ENCODE results near the gene HLA-DQA1.
A peak's percentile ranks its signal among the peaks of the same experiment; 100 is the strongest.
"Not testable (repeated sequence)": the region's sequence is repeated elsewhere in the genome, so short reads cannot be mapped to it uniquely, and the experiment has no call there.

HLA-DQA1 gene

DNA sequence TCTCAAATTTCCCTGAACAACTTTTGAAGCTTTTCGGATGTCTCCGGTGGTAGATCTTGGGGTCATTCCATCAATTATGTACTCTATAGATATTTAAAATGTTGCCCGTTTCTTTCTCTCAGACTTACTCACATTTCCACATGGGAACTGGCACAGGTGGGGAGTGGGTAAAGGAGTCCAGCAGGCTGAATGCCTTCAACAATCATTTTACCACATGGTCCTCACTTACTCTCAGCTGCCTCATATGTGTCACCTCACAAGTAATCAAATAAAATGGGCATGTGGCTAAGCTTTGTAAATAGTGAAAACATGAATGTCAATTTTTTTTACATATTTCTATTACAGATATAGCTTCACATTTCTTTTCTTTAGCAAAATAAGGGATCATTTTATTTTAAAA is 677 bp downstream of the HLA-DQA1 start:
- no peaks in the 10 kb centered on the region for H3K9me3 ChIP-seq (ENCODE audit: control insufficient read depth in 5 of 5, low read length in 5 of 5)
- H3K27me3 ChIP-seq (ENCODE audit: control insufficient read depth in 5 of 5, insufficient read depth in 4 of 5, low read length in 5 of 5), result no peaks in the 10 kb centered on the region
- H3K36me3 ChIP-seq (ENCODE audit: control insufficient read depth in 5 of 5, insufficient read depth in 5 of 5, low read length in 5 of 5), result peaks cover 0 to 2% (median 0%) of the 10 kb centered on the region in 5 donors
- no peaks in the 10 kb centered on the region for H3K4me1 ChIP-seq (ENCODE audit: control insufficient read depth in 5 of 5, insufficient read depth in 5 of 5, low read length in 5 of 5)
- no peak overlapping the region for H3K9ac ChIP-seq (ENCODE audit: low read length in 5 of 5)
- H3K27ac ChIP-seq (ENCODE audit: low read depth, low read length), result no peak overlapping the region
- H3K4me3 ChIP-seq (ENCODE audit: low read depth in 1 of 5, low read length in 5 of 5), result peak overlapping the region in 3 of 5 donors; percentile 22 to 38 (median 37)

DNA sequence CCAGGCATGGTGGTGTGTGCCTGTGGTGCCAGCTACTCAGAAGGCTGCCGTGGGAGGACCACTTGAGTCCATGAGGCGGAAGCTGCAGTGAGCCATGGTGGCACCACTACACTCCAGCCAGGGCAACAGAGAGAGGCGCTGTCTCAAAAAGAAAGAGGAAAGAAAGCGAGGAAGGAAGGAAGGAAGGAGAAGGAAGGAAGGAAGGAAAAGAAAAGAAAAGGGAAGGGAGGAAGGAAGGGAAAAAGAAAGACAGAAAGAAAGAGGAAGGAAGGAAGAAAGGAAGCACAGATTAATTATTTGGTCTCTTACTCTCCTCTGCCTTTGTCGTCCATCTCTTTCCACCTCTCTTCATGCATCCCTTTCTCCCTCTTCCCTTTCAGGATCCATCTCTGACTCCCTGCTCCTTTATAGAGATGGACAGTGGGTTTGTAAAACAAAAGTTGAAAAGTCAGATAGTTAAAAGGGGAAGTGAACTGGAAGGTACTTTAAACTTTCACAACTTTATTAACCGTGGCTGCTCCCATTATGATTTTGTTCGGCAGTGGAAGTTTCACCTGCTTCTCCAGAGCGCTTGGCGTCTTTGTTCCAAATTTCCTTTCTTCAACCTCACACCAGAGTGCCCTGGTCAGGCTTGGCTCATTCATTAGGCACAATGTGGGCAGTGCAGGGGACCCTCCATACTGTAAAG is 1.5 kb downstream of the HLA-DQA1 start:
- Histone ChIP-seq H3K4me1 (ENCODE audit: control insufficient read depth in 5 of 5, insufficient read depth in 5 of 5, low read length in 5 of 5) (no peaks in the 10 kb centered on the region), H3K27me3 (ENCODE audit: control insufficient read depth in 5 of 5, insufficient read depth in 4 of 5, low read length in 5 of 5) (no peaks in the 10 kb centered on the region), H3K27ac (ENCODE audit: low read depth, low read length) (no peak overlapping the region), H3K36me3 (ENCODE audit: control insufficient read depth in 5 of 5, insufficient read depth in 5 of 5, low read length in 5 of 5) (peaks cover 0 to 2% (median 0%) of the 10 kb centered on the region in 5 donors), H3K4me3 (ENCODE audit: low read depth in 1 of 5, low read length in 5 of 5) (no peak overlapping the region), H3K9ac (ENCODE audit: low read length in 5 of 5) (no peak overlapping the region), H3K9me3 (ENCODE audit: control insufficient read depth in 5 of 5, low read length in 5 of 5) (no peaks in the 10 kb centered on the region)

DNA sequence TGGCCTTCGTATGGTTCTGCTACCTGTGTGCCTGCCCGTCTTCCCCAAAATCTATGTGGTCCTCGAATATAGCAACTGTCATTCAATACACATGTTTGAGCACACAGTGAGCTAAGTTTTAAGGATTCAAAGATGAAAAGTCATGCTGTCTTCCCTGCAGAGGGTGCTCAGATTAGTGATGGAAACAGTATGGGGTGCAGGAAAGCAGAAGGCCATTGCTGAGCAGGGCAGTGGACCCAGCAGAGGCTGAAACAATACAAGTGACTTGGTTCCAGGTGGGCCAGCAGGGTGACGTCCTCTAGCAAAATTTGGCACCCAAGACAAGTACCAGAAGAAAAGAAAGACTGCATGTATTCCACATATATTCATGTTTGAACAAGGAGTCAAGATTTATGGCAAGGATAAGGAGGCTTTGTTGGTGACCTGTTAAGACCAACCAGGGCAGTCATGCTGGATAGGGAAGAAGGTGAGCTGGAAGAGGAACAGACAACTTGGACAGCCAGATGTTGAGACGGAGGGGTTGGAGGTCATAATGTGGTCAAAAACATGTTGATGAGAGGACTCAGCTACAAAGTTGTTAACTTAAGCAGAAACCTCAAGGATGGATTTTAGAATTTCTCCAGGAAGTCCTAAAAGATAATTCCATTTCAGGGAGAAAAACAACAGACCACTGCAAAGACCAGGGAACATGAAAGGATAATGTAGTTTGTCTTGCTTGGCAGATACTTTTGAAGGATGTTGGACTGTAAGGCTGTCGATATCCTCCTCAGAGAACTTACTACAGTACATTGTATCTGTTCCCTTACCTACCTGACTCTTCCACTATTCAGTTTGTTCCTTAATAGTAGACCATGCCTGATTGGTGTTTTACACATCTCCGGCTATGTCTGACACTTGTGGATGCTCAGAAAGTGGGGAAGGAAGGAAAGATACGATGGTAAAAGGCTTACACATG is 2.5 kb downstream of the HLA-DQA1 start:
- H3K9me3 ChIP-seq (ENCODE audit: control insufficient read depth in 5 of 5, low read length in 5 of 5), result no peaks in the 10 kb centered on the region
- no peak overlapping the region for H3K4me3 ChIP-seq (ENCODE audit: low read depth in 1 of 5, low read length in 5 of 5)
- peaks cover 0 to 2% (median 0%) of the 10 kb centered on the region in 5 donors for H3K36me3 ChIP-seq (ENCODE audit: control insufficient read depth in 5 of 5, insufficient read depth in 5 of 5, low read length in 5 of 5)
- no peaks in the 10 kb centered on the region for H3K4me1 ChIP-seq (ENCODE audit: control insufficient read depth in 5 of 5, insufficient read depth in 5 of 5, low read length in 5 of 5)
- no peak overlapping the region for H3K9ac ChIP-seq (ENCODE audit: low read length in 5 of 5)
- H3K27ac ChIP-seq (ENCODE audit: low read depth, low read length), result no peak overlapping the region
- H3K27me3 ChIP-seq (ENCODE audit: control insufficient read depth in 5 of 5, insufficient read depth in 4 of 5, low read length in 5 of 5), result no peaks in the 10 kb centered on the region

DNA sequence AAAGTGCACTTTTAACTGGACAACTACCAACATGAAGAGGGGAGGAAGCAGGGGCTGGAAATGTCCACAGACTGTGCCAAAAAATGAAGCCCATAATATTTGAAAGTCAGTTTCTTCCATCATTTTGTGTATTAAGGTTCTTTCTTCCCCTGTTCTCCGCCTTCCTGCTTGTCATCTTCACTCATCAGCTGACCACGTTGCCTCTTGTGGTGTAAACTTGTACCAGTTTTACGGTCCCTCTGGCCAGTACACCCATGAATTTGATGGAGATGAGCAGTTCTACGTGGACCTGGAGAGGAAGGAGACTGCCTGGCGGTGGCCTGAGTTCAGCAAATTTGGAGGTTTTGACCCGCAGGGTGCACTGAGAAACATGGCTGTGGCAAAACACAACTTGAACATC is 3.9 kb downstream of the HLA-DQA1 start:
- Histone ChIP-seq H3K36me3 (ENCODE audit: control insufficient read depth in 5 of 5, insufficient read depth in 5 of 5, low read length in 5 of 5) (peaks cover 0 to 2% (median 0%) of the 10 kb centered on the region in 5 donors), H3K9me3 (ENCODE audit: control insufficient read depth in 5 of 5, low read length in 5 of 5) (no peaks in the 10 kb centered on the region), H3K9ac (ENCODE audit: low read length in 5 of 5) (no peak overlapping the region), H3K27me3 (ENCODE audit: control insufficient read depth in 5 of 5, insufficient read depth in 4 of 5, low read length in 5 of 5) (no peaks in the 10 kb centered on the region), H3K27ac (ENCODE audit: low read depth, low read length) (no peak overlapping the region), H3K4me3 (ENCODE audit: low read depth in 1 of 5, low read length in 5 of 5) (no peak overlapping the region), H3K4me1 (ENCODE audit: control insufficient read depth in 5 of 5, insufficient read depth in 5 of 5, low read length in 5 of 5) (no peaks in the 10 kb centered on the region)

DNA sequence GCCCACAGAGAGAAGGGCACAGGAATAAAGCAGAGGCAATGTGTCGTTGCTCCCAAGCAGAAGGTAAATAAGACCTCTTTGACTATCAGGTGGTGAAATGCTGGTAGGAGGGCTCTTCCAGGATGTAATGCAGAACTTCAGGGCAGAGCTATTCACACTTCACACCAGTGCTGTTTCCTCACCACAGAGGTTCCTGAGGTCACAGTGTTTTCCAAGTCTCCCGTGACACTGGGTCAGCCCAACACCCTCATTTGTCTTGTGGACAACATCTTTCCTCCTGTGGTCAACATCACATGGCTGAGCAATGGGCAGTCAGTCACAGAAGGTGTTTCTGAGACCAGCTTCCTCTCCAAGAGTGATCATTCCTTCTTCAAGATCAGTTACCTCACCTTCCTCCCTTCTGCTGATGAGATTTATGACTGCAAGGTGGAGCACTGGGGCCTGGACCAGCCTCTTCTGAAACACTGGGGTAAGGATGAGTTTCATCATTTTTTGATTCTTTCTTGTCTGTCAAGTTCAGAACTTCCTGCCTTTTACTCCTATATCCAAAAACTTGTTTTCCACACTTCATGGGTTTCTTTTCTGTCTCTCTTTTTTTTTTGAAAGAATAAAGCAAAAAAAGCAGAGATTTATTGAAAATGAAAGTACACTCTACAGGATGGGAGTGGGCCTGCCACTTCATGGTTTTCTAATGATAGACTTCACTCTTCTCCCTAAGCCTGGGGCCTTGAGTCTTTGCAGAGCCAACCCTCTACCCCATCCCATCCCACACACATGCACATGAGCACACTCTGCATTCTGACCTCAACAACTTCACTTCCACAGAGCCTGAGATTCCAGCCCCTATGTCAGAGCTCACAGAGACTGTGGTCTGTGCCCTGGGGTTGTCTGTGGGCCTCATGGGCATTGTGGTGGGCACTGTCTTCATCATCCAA is 4.8 kb downstream of the HLA-DQA1 start:
- H3K4me1 ChIP-seq (ENCODE audit: control insufficient read depth in 5 of 5, insufficient read depth in 5 of 5, low read length in 5 of 5); H3K9me3 ChIP-seq (ENCODE audit: control insufficient read depth in 5 of 5, low read length in 5 of 5); H3K36me3 ChIP-seq (ENCODE audit: control insufficient read depth in 5 of 5, insufficient read depth in 5 of 5, low read length in 5 of 5): not testable (repeated sequence)

DNA sequence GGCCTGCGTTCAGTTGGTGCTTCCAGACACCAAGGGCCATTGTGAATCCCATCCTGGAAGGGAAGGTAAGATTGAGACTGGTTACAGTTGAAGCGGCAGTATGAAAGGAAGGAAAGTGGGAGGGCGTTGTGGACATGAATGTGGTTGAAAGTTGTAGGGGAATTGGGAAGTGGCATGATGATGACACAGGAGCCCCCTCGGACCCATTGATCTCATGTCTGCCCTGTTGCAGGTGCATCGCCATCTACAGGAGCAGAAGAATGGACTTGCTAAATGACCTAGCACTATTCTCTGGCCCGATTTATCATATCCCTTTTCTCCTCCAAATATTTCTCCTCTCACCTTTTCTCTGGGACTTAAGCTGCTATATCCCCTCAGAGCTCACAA is 5.5 kb downstream of the HLA-DQA1 start:
- Histone ChIP-seq H3K9me3 (ENCODE audit: control insufficient read depth in 5 of 5, low read length in 5 of 5) (no peaks in the 10 kb centered on the region), H3K4me1 (ENCODE audit: control insufficient read depth in 5 of 5, insufficient read depth in 5 of 5, low read length in 5 of 5) (no peaks in the 10 kb centered on the region), H3K36me3 (ENCODE audit: control insufficient read depth in 5 of 5, insufficient read depth in 5 of 5, low read length in 5 of 5) (peaks cover 0 to 2% (median 0%) of the 10 kb centered on the region in 5 donors), H3K9ac (ENCODE audit: low read length in 5 of 5) (no peak overlapping the region), H3K27ac (ENCODE audit: low read depth, low read length) (no peak overlapping the region), H3K27me3 (ENCODE audit: control insufficient read depth in 5 of 5, insufficient read depth in 4 of 5, low read length in 5 of 5) (no peaks in the 10 kb centered on the region), H3K4me3 (ENCODE audit: low read depth in 1 of 5, low read length in 5 of 5) (no peak overlapping the region)

More for the DNA sequence above, 4.8 kb downstream of the HLA-DQA1 start:
- H3K9ac ChIP-seq (ENCODE audit: low read length in 5 of 5); H3K27ac ChIP-seq (ENCODE audit: low read depth, low read length); H3K4me3 ChIP-seq (ENCODE audit: low read depth in 1 of 5, low read length in 5 of 5); H3K27me3 ChIP-seq (ENCODE audit: control insufficient read depth in 5 of 5, insufficient read depth in 4 of 5, low read length in 5 of 5): not testable (repeated sequence)

DNA sequence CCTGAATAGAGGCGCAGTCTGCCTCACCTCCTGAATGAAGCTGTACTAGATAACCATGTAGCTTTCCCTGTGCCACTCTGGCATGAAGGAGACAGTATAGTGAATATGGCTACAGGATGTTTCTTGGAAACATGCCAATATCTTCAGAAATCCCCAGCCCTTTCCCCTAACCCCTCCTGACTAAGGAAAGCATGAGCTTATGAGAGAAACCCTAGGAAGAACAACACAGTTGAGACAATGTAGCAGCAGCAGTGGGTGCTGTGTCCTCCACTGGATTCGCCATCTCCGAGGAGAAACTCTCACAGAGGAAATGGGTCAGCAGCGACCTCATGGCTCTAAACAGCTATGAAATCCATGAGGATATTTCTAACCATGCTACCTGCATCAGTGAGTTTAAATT is 6.7 kb downstream of the HLA-DQA1 start:
- Histone ChIP-seq H3K27ac (ENCODE audit: low read depth, low read length) (no peak overlapping the region), H3K27me3 (ENCODE audit: control insufficient read depth in 5 of 5, insufficient read depth in 4 of 5, low read length in 5 of 5) (no peaks in the 10 kb centered on the region), H3K9me3 (ENCODE audit: control insufficient read depth in 5 of 5, low read length in 5 of 5) (no peaks in the 10 kb centered on the region), H3K4me1 (ENCODE audit: control insufficient read depth in 5 of 5, insufficient read depth in 5 of 5, low read length in 5 of 5) (no peaks in the 10 kb centered on the region), H3K9ac (ENCODE audit: low read length in 5 of 5) (no peak overlapping the region), H3K4me3 (ENCODE audit: low read depth in 1 of 5, low read length in 5 of 5) (no peak overlapping the region), H3K36me3 (ENCODE audit: control insufficient read depth in 5 of 5, insufficient read depth in 5 of 5, low read length in 5 of 5) (peaks cover 0 to 2% (median 0%) of the 10 kb centered on the region in 5 donors)

DNA sequence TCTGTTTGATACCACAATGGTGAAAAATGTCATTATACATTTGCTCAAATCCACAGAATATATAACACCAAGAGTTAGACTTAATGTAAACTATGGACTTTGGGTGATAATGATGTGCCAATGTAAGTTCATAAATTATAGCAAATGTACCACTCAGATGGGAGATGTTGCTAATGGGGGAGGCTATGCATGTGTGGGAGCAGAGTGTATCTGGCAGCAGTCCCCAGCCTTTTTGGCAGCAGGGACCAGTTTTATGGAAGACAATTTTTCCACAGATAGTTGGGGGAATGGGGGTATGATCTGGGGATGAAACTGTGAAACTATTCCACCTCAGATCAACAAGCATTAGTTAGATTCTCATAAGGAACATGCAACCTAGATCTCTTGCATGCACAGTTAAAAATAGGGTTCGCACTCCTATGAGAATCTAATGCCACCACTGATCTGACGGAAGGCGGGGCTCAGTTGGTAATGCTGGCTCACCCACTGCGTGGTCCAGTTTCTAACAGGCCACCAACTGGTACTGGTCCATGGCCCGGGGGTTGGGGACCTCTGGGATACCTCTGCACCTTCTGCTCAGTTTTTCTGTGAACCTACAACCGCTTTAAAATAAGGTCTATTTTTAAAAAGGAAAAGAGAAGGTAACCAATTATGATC is 8.0 kb downstream of the HLA-DQA1 start:
- Histone ChIP-seq H3K9ac (ENCODE audit: low read length in 5 of 5) (no peak overlapping the region), H3K27me3 (ENCODE audit: control insufficient read depth in 5 of 5, insufficient read depth in 4 of 5, low read length in 5 of 5) (no peaks in the 10 kb centered on the region), H3K9me3 (ENCODE audit: control insufficient read depth in 5 of 5, low read length in 5 of 5) (no peaks in the 10 kb centered on the region), H3K4me1 (ENCODE audit: control insufficient read depth in 5 of 5, insufficient read depth in 5 of 5, low read length in 5 of 5) (no peaks in the 10 kb centered on the region), H3K36me3 (ENCODE audit: control insufficient read depth in 5 of 5, insufficient read depth in 5 of 5, low read length in 5 of 5) (peaks cover 0 to 2% (median 0%) of the 10 kb centered on the region in 5 donors), H3K4me3 (ENCODE audit: low read depth in 1 of 5, low read length in 5 of 5) (no peak overlapping the region), H3K27ac (ENCODE audit: low read depth, low read length) (no peak overlapping the region)

DNA sequence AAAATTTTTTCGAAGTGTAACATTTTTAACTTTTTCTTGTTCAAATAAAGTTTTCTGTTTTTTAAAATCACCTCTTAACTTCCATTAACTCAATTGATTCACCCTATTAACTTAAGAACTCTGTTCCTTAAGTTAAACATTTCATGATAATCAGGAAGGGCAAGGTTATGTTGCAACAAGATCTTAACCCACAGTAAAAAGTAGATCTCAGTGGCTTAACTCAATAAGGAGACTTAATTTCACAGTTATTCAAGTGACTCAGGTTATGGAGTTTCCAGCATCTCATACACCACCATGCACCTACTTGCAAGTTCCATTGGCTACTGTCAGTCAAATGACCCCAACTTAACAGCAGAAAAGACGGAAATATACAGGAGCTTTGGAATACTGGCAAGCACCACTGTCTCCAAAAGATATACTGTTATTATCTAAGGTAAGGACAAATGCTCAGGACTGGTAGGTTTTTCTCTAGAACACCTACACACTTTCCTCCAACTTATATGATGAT is 18.1 kb downstream of the HLA-DQA1 start:
- no peaks in the 10 kb centered on the region for H3K36me3 ChIP-seq (ENCODE audit: control insufficient read depth in 5 of 5, insufficient read depth in 5 of 5, low read length in 5 of 5)
- no peak overlapping the region for H3K4me3 ChIP-seq (ENCODE audit: low read depth in 1 of 5, low read length in 5 of 5)
- H3K4me1 ChIP-seq (ENCODE audit: control insufficient read depth in 5 of 5, insufficient read depth in 5 of 5, low read length in 5 of 5), result no peaks in the 10 kb centered on the region
- H3K27me3 ChIP-seq (ENCODE audit: control insufficient read depth in 5 of 5, insufficient read depth in 4 of 5, low read length in 5 of 5), result peaks cover 0 to 4% (median 0%) of the 10 kb centered on the region in 5 donors
- H3K9ac ChIP-seq (ENCODE audit: low read length in 5 of 5), result no peak overlapping the region
- H3K27ac ChIP-seq (ENCODE audit: low read depth, low read length), result no peak overlapping the region
- no peaks in the 10 kb centered on the region for H3K9me3 ChIP-seq (ENCODE audit: control insufficient read depth in 5 of 5, low read length in 5 of 5)

Data from subcutaneous abdominal adipose tissue (tissue), 5 donors.